HG03378 (cell line): Measurements from ENCODE around the gene MRPS34.

Source experiments
- ATAC-seq: cut with Tn5 transposase; IDR thresholded peaks from one replicate; pipeline ENCODE4 v1.9.1; 2021; ENCODE audit warnings: mild to moderate bottlenecking, moderate library complexity; ENCODE audit not compliant: unreplicated experiment

The MRPS34 gene

DNA sequence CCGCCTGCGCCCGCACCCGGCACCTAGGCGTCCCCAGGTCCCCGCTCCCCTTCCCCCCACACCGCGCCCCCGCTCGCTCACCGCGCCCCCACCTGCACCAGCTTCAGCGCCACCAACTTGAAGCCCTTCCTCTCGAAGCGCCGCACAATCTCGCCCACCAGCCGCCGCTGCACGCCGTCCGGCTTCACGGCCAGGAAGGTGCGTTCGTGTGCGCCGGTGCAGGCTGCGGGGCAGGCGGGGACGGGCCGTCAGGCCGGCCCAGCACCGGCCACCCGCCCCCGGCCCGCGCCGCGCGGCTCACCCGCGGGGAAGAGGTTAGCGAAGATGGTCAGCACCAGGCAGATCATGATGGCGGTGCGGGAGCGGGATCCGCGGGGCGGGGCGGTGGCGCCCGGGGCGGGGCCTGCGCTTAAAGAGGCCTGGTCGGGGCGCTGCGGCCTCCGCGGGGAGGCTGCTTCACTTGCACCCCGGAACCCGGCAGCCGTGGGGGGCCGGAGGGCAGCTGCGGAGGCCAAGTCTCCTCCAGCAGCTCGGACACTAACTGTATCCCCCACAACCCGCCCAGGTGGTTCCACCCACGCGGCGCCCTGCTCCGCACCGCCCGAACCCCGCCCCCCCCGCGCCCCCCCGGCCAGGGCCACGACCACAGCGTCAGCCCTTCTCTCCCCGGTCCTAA, 1.6 kb downstream of the MRPS34 start, which contains the start of gene NME3:
Gene NME3, minus strand, starts transcription at position 356 of the 676 bp plus-strand sequence. Its CDS starts 9 bp downstream, at position 347.
- no peak for ATAC-seq

DNA sequence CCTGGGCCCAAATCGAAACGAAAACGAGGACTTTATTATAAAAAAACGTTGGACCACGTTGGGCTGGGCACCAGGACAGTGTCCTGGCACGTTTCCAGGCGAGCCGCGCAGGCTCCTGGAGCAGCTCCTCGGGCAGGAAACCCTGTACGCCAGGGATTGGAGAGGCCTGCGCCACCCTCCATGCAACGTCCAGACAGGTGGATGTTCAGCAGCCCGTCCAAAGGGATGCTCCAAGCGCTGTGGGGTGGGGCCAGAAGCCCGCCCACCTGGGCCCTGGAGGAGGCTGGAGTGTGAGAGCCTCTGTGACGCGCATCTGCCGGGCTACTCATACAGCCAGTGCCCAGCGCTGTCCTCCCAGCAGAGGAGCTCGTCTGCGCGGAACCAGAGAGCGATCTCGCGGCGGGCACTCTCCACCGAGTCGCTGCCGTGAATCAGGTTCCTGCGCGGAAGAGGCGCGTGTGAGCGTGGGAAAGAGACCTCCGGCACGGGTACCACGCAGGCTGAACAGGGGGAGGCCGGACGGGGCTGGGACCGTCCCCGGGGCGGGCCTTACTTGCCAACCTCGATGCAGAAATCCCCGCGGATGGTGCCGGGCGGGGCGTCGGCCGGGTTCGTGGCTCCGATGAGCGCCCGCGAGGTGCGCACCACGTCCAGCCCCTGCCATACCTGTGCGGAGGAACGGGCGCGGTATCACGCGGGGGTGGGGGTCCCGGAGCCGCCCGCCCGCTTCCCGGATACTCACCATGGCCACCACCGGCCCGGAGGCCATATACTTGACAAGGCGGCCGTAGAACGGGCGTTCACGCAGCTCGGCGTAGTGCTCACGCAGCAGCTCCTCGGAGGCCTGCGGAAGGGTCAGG, 2.4 kb downstream of the MRPS34 start:
- ATAC-seq, result no peak

DNA sequence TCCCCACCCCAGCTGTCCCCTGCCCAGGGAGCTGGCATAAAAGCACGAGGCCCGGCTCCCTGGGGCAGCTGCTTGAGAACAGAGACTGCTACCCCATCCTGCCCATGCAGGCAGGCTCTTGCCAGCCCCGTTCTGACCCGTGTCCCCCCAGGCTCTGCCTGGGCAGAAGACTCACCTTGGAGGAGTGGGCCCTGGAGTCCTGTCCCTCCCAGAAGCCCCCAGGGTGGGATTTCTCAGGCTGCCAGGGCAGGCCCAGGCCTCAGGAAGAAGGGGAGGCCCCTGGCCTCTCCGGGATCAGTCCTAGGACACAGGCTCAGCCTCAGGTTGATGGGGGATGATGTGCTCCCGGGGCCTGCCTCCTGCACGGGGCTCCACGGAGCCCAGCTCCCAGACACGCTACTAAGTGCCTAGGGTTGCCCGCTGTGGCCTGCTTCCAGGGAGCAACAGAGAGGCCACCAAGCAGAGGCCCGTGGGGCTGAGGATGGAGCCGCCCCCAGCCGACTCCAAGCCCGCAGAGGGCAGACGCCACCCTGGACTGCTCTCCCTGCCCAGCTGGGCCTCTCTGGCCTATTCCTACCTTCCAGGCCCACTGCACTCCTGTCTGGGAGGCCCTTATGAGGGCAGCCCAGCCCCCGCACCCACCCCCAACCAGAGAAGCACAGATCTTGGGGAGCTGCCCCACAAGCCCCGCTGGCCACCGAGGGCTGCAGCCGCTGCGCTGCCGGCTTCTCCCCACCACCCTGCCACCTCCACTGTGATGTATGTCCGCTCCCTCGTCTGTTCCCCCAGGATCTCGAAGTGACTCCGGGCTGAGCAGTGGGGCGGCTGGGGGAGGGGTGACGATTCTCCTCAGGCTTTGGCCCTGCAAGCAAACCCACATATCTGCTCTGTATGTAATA, 3.3 kb downstream of the MRPS34 start:
- no peak for ATAC-seq

GRCh38 chr16:1768767-1769401, 4.0 kb downstream of the MRPS34 start:
- ATAC-seq, result no peak

GRCh38 chr16:1768061-1768766, 4.7 kb downstream of the MRPS34 start:
- ATAC-seq, result no peak

DNA sequence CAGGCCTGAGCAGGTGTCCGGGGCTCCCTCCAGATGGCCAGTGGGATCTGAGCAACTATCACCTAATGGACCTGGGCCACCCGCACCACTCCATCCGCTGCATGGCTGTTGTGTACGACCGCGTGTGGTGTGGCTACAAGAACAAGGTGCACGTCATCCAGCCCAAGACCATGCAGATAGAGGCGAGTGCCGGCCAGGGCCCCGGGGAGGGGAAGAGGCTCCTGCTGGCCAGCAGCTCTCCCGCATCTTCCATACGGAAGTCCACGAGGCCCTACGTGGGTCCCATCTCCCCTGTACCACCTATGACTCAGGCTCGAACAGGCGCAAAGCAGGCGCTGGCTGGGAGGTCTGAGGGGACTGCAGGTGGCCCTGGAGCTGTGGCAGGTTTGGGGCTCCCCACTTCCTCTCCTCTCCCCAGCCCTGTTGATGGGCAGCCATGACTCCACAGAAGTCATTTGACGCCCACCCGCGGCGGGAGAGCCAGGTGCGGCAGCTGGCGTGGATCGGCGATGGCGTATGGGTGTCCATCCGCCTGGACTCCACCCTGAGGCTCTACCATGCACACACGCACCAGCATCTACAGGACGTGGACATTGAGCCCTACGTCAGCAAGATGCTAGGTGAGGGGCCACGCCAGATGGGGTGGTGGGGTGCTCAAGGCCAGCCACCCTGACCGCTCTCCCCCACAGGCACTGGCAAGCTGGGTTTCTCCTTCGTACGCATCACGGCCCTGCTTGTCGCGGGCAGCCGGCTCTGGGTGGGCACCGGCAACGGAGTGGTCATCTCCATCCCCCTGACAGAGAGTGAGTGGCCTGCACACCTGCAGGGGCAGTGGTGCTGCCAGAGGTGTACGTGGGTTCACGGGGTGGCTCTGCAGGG, 5.6 kb downstream of the MRPS34 start:
- no peak for ATAC-seq

DNA sequence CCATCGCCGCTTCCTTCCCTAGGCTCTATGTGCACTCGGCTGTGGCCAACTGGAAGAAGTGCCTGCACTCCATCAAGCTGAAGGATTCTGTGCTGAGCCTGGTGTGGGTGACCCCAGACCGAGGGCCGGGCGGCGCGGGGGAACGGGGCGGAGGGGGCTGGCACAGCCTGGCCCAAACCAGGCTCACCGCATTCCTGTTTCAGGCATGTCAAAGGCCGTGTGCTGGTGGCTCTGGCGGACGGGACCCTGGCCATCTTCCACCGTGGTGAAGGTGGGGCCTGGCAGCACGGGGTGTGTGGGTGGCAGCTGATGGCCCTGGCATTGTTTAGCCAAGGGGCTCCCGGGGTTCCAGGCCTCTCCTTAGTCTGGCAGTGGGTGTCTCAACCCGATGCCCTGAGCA, 6.2 kb downstream of the MRPS34 start:
- no peak for ATAC-seq

DNA sequence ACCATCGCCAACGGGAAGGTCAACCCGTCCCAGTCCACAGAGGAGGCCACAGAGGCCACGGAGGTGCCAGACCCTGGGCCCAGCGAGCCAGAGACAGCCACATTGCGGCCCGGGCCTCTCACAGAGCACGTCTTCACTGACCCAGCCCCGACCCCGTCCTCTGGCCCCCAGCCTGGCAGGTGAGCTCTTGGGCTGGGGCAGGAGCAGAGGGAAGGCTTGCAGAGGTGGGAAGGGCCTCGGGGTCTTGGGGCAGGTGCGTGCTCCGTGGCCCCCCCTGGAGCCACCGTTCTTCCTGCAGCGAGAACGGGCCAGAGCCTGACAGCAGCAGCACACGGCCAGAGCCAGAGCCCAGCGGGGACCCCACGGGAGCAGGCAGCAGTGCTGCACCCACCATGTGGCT, 6.7 kb downstream of the MRPS34 start:
- ATAC-seq, result no peak

- ATAC-seq, result no peak
These were observed 7.1 kb downstream of the MRPS34 start for GRCh38 chr16:1765826-1766225.

- no peak for ATAC-seq
These were observed 8.0 kb downstream of the MRPS34 start for GRCh38 chr16:1764971-1765370.

GRCh38 chr16:1763521-1764511, 9.1 kb downstream of the MRPS34 start:
- ATAC-seq, result no peak

DNA sequence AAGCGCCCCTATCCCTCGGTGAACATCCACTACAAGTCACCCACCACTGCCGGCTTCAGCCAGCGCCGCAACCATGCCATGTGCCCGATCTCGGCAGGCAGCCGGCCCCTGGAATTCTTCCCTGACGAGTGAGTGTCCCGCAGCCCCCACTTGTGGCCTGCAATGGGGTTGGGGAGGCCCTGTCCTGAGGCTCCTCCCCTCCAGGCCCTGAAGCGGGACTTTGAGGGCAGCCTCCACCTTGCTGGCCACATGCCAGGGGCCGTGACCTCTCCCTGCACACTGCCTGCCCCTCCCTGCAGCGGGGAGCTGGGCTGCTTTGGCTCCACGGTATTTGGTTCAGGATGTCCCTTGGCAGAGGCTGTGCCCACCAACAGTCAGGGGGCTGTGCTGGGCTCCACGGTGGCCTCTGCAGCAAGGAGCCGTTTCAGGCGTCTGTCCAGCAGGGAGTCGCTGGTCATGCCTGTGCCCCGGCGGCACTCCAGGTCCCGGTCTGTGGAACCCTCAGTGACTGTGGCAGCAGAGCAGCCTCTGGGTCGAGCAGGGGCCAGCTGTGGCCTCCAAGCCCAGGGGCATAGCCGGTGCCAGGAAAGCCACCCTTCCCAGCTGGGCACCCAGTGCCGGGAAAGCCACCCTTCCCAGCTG, 9.9 kb downstream of the MRPS34 start:
- ATAC-seq, result no peak

- no peak for ATAC-seq
These were observed 10.6 kb downstream of the MRPS34 start for GRCh38 chr16:1762196-1762878.

- no peak for ATAC-seq
These were observed 11.2 kb downstream of the MRPS34 start for GRCh38 chr16:1761751-1762150.

DNA sequence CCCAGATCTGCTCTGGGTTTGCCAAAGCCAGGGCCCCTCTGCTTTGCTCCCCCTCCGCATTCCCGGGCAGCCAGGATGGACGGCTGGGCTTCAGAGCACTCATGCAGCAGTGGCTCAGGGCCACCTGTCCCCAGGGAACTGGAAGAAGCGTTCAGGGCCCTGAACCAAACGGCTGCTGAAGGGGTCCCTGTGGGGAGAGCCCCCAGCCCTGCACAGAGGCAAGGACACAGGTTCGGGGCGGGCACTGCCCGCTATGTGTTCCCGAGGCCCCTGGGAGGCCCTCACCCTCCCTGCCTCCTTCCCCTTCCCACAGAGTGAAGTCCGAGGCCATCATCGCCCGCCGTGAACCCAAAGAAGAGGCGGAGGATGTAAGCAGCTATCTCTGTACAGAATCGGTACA, 12.0 kb downstream of the MRPS34 start:
- no peak for ATAC-seq

- no peak for ATAC-seq
These were observed 13.4 kb downstream of the MRPS34 start for GRCh38 chr16:1759511-1759910.

DNA sequence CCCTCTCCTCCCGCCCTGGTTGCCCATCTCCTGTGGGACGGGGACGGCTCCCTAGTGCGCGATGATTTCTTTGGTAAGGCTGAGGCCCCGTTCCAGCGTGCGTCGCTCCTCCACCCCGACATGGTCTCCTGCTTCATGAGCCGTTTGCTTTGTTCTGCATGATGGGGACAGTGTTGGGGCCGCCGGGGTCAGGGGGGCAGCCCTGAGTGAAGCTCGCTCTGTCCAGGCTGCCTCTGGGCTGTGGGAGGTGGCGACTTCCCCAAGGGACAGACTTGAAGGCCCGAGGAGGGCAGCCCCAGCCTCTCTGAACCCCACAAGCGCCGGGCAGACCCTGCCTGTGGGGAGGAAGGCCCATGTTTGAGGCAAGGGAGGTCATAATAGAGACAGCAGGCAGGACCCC, 14.0 kb downstream of the MRPS34 start:
- ATAC-seq, result no peak
